HepG2 (cell line): Measurements from ENCODE around the gene PFN1. TPM values are rescaled to one million over a fixed set of nuclear protein-coding genes. Genes with fewer than 3 reads are reported as not detected.

ENCODE experiments used
- ATAC-seq: fragments of 200-7000 bp; cut with Tn5 transposase; 3 replicates; pipeline ENCODE4 v1.9.1; 2020; ENCODE audit warnings: mild to moderate bottlenecking, moderate library complexity
- BruUV-seq: library from RNA; stranded (reverse); fragments of 400-500 nt; replicated peaks from 2 replicates; lab custom pipeline; 2021; lab: Mats Ljungman, UMichigan
- CTCF ChIA-PET: fragments of 300-600 bp; formaldehyde crosslinking; extraction: SDS; loops from one replicate; lab custom pipeline; 2021; ENCODE audit warnings: low total read pairs, inconsistent platforms, low intra/inter-chr PET ratio; lab: Yijun Ruan, JAX
- POLR2A ChIA-PET: fragments of 350-600 bp; sonication (Branson Sonifier 250); formaldehyde crosslinking; loops from one replicate; lab custom pipeline; 2020; ENCODE audit warnings: antibody characterized with exemption, inconsistent platforms; lab: Yijun Ruan, JAX
- DNase-seq: peaks from one replicate; pipeline ENCODE4 v3.0.0-alpha.2; 2015; ENCODE audit warnings: low spot score
- FAIRE-seq: peaks from 3 replicates; lab custom pipeline; 2011; peaks lifted over from hg19 to GRCh38; lab: Jason Lieb, UNC
- H2AFZ ChIP-seq: one replicate; pipeline ENCODE4 v1.6.1; 2011; ENCODE audit warnings: low read length, inconsistent platforms
- H3K27ac ChIP-seq: fragments of 300-600 bp; 3 replicates; pipeline ENCODE4 v1.8.0; 2011; ENCODE audit warnings: mixed run types, mild to moderate bottlenecking, mixed read lengths, low read length, inconsistent platforms; ENCODE audit not compliant: insufficient read depth; ENCODE audit errors: extremely low read length
- H3K27me3 ChIP-seq, 2 experiments: fragments of 200-600 bp in 1 of 2; 2 replicates in 1 of 2; 3 replicates in 1 of 2; pipeline versions ENCODE4 v1.6.0 to v1.8.0; 2011; ENCODE audit warnings: low read length in 2 of 2, mild to moderate bottlenecking in 2 of 2, moderate library complexity in 2 of 2, inconsistent platforms in 1 of 2; ENCODE audit not compliant: insufficient read depth in 2 of 2, control insufficient read depth in 1 of 2
- H3K36me3 ChIP-seq, 2 experiments: fragments of 200-600 bp in 1 of 2; replicated peaks in 1 of 2; 2 replicates in 1 of 2; 3 replicates in 1 of 2; pipeline versions ENCODE4 v1.5.1 to v1.8.0; 2011; ENCODE audit warnings: low read length in 2 of 2, inconsistent platforms in 1 of 2; ENCODE audit not compliant: insufficient read depth in 2 of 2, control insufficient read depth in 1 of 2
- H3K4me1 ChIP-seq: 2 replicates; pipeline ENCODE4 v1.5.1; 2012; ENCODE audit warnings: low read length, inconsistent platforms; ENCODE audit not compliant: insufficient read depth
- H3K4me2 ChIP-seq: 2 replicates; pipeline ENCODE4 v1.6.0; 2011; ENCODE audit warnings: low read depth, low read length, inconsistent platforms
- H3K4me3 ChIP-seq, 3 experiments: fragments of 200-600 bp in 1 of 3; sonication (generic), shearing (Covaris generic) in 1 of 3; replicated peaks in 1 of 3; 2 replicates each; pipeline ENCODE4 v1.5.1; 2011 to 2016; ENCODE audit warnings: low read length in 3 of 3, inconsistent platforms in 2 of 3, low read depth in 2 of 3, mild to moderate bottlenecking in 2 of 3, control low read depth in 1 of 3, mixed read lengths in 1 of 3; ENCODE audit not compliant: insufficient read depth in 1 of 3
- H3K79me2 ChIP-seq: one replicate; pipeline ENCODE4 v1.6.1; 2011; ENCODE audit warnings: low read length, inconsistent platforms; ENCODE audit not compliant: insufficient read depth
- H3K9ac ChIP-seq: 2 replicates; pipeline ENCODE4 v1.6.0; 2011; ENCODE audit warnings: mild to moderate bottlenecking, low read depth, low read length, inconsistent platforms; ENCODE audit not compliant: insufficient read depth
- H3K9me3 ChIP-seq: 2 replicates; pipeline ENCODE4 v1.5.1; 2012; ENCODE audit warnings: mild to moderate bottlenecking, low read length
- H4K20me1 ChIP-seq: 2 replicates; pipeline ENCODE4 v1.6.0; 2011; ENCODE audit warnings: inconsistent platforms, mild to moderate bottlenecking, low read length, moderate library complexity; ENCODE audit not compliant: insufficient read depth
- NFRKB ChIP-seq: fragments of 450-650 bp; IDR thresholded peaks from 2 replicates; pipeline ENCODE4 v1.6.1; 2017
- PTBP1 ChIP-seq: fragments of 200-400 bp; formaldehyde crosslinking; IDR thresholded peaks from 2 replicates; pipeline ENCODE4 v1.6.1; 2018; ENCODE audit warnings: low read length, low read depth; ENCODE audit not compliant: poor library complexity, severe bottlenecking
- SSRP1 ChIP-seq: IDR thresholded peaks from 2 replicates; pipeline ENCODE4 v1.6.1; 2016; ENCODE audit warnings: control low read depth
- STAG1 ChIP-seq: sonication (generic); formaldehyde crosslinking; IDR thresholded peaks from 2 replicates; pipeline ENCODE4 v1.4.0; 2020; ENCODE audit warnings: missing genetic modification reagents
- ZNF121 ChIP-seq: sonication (generic); formaldehyde crosslinking; IDR thresholded peaks from 2 replicates; pipeline ENCODE4 v1.5.0; 2020; ENCODE audit warnings: mild to moderate bottlenecking, missing genetic modification reagents
- ZNF232 ChIP-seq: sonication (generic); formaldehyde crosslinking; IDR thresholded peaks from 2 replicates; pipeline ENCODE4 v1.4.0; 2020; ENCODE audit warnings: missing genetic modification reagents, borderline replicate concordance
- ZNF253 ChIP-seq: sonication (generic); formaldehyde crosslinking; IDR thresholded peaks from 2 replicates; pipeline ENCODE4 v1.8.0; 2022; ENCODE audit warnings: mild to moderate bottlenecking, missing genetic modification reagents, borderline replicate concordance
- ZNF260 ChIP-seq: sonication (generic); formaldehyde crosslinking; IDR thresholded peaks from 2 replicates; pipeline ENCODE4 v1.4.0; 2020; ENCODE audit warnings: missing genetic modification reagents, low read depth, mild to moderate bottlenecking, borderline replicate concordance
- ZNF407 ChIP-seq: sonication (generic); formaldehyde crosslinking; IDR thresholded peaks from one replicate; pipeline ENCODE4 v1.5.1; 2020; ENCODE audit warnings: mild to moderate bottlenecking, missing genetic modification reagents; ENCODE audit errors: not compliant biosample characterization
- ZNF460 ChIP-seq: sonication (generic); formaldehyde crosslinking; IDR thresholded peaks from 2 replicates; pipeline ENCODE4 v1.5.1; 2020; ENCODE audit warnings: missing genetic modification reagents, mild to moderate bottlenecking, borderline replicate concordance
- ZNF672 ChIP-seq: sonication (generic); formaldehyde crosslinking; IDR thresholded peaks from 2 replicates; pipeline ENCODE4 v1.8.1; 2022; ENCODE audit warnings: missing genetic modification reagents
- ZNF800 ChIP-seq: sonication (generic); formaldehyde crosslinking; IDR thresholded peaks from 2 replicates; pipeline ENCODE4 v1.4.0; 2020; ENCODE audit warnings: missing genetic modification reagents
- ZNF839 ChIP-seq: sonication (generic); formaldehyde crosslinking; IDR thresholded peaks from 2 replicates; pipeline ENCODE4 v1.4.0; 2020; ENCODE audit warnings: missing genetic modification reagents, mild to moderate bottlenecking, borderline replicate concordance
- WGBS: methylation state at CpG from one replicate; pipeline ENCODE4 v1.1.6; 2017; ENCODE audit warnings: low lambda C conversion rate; 5-methylcytosine and 5-hydroxymethylcytosine counted together
- in situ Hi-C: cut with HindIII; loops from 2 replicates; pipeline ENCODE4 v1.10.0; 2017; ENCODE audit warnings: low pct_unique_long_range_greater_than_20kb; ENCODE audit not compliant: extremely low pct_ligation_motif_present
- intact Hi-C: fragments of 100-400 bp; cut with micrococcal nuclease; formaldehyde crosslinking; loops from one replicate; pipeline ENCODE4 v1.10.0; 2022; ENCODE audit not compliant: unreplicated experiment
- polyA plus RNA-seq, 8 experiments: library from polyadenylated mRNA; depleted of rRNA in 3 of 8; stranded (reverse) in 7 of 8; unstranded in 1 of 8; fragments of >200 nt; fragmentation: Illumina TruSeq in 4 of 8; extraction: Trizol in 4 of 8; gene quantifications; 2 replicates each; pipeline versions ENCODE4 v1.2.1 to v1.2.3, GENCODE V29; 2011 to 2016; ENCODE audit warnings: low read depth in 4 of 8, missing spikeins in 1 of 8, mixed read lengths in 1 of 8; ENCODE audit not compliant: insufficient read depth in 1 of 8
- total RNA-seq, 5 experiments: library from RNA; depleted of rRNA; stranded (reverse); fragments of >200 nt; fragmentation: Illumina TruSeq; extraction: Trizol; gene quantifications; 2 replicates each; pipeline ENCODE4 v1.2.3, GENCODE V29; 2016; ENCODE audit warnings: low read depth in 1 of 5

The PFN1 gene
- total and polyA plus RNA-seq, 2 of the 13 experiments (the other 11 are each of a cell fraction or from before 2014, with no cell fraction given), result 494 to 613 TPM

DNA sequence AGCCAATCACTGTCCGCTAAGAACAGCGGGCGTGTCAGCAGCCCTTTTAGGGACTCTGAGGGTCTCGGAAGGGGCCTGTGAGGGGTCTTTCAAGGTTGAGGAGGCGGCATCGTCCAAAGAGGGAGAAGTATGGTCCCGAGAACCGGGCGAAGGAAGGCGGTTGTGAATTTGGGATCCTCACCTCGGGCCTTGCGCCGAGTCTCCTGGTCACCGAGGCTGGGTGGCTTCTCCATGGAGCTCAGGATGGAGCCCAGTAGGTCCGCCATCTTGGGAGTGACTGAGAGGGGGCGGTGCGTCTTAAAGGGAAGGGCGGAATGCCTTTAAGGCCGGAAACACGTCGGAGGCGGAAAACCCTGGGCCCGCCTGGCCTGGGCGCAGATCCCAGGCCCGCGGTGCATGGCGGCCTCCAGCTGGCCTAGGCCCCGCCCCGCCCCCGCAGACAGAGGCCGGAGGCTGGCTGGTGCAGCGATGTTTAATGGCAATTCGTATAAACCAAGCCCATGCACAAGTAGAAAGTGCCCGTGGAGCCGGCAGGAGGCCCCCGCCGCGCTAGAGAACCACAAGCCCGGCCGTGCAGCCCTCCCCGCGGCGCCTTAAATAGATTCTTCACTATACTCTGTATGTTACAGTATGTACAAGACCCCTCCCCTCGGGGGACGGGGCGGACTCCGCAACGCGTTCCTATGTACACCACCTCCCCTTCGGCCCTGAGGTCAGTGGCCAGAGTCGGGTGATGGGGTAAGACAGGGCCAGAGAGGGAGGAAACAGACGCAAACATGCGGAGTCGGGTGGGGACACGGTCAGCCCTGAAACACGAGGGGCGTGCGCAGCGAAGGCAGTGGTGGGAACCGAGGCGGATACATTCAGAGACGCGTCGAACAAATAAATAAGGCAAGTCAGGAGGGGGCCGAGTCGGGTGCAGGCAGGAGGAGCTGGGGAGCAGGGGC, 19.5 kb upstream of the PFN1 start, which contains the start of gene SPAG7:
Gene SPAG7 (minus strand): TSS at position 279 of the 947 bp plus-strand sequence. CDS start 13 bp downstream, at position 266.
- no TSS peak for BruUV-seq
- H3K27ac ChIP-seq, result peak within 1 kb of the TSS; percentile 92
- DNase-seq (peak; percentile 90), ATAC-seq (peak; percentile 68), FAIRE-seq (peak; percentile 34)
- H4K20me1 ChIP-seq, result no peaks in the 10 kb centered on the region
- H3K9ac ChIP-seq, result peak within 1 kb of the TSS; percentile 91
- H3K4me2 ChIP-seq, result peak within 1 kb of the TSS; percentile 94
- intact Hi-C loops, result loop anchor here (1.0 to 10.0 kb wide), 3 partner anchors 18 to 253 kb away; partner anchors contain the start of gene ARRB2
- H3K4me3 ChIP-seq, result peak within 1 kb of the TSS; percentile 72 to 88 (median 77)
- CTCF ChIA-PET, result no interaction called here
- POLR2A ChIA-PET, result interaction anchor here (0.9 to 10.5 kb wide), 27 partner anchors 8 to 391 kb away, joined by 3 to 273 read pairs (median 5); partner anchors contain the start of genes ARRB2, CAMTA2, ENO3 and INCA1
- H3K4me1 ChIP-seq, result peaks cover 31% of the 10 kb centered on the region
- H3K27me3 ChIP-seq, result no peaks in the 10 kb centered on the region; a peak in 1 of 5 replicates
- in situ Hi-C loops, result no loop called here
- no peaks in the 10 kb centered on the region for H3K9me3 ChIP-seq
- peaks cover 0 to 13% of the 10 kb centered on the region in 2 experiments; a peak in 3 of 5 replicates for H3K36me3 ChIP-seq
- peaks cover 27% of the 10 kb centered on the region for H3K79me2 ChIP-seq
- under 1% methylated on average over 37 of the region's 66 CpGs for WGBS
- H2AFZ ChIP-seq, result no peak within 1 kb of the TSS
- TF ChIP-seq NFRKB (peak; percentile 90), ZNF232 (no peak), ZNF672 (CRISPR knock-in tag) (no peak), ZNF121 (CRISPR knock-in tag) (peak; percentile 45; the same call in 1 of the 2 replicates), ZNF253 (peak; percentile 84), ZNF260 (no peak), SSRP1 (CRISPR knock-in tag) (no peak), STAG1 (CRISPR knock-in tag) (peak; percentile 43), ZNF800 (no peak), ZNF839 (CRISPR knock-in tag) (0 out of 2 replicates have a peak, but pooled peaks have one; percentile 50), PTBP1 (no peak), ZNF460 (CRISPR knock-in tag) (no peak), ZNF407 (CRISPR knock-in tag) (peak; percentile 23)
